EL (cell line): ENCODE measurements around the gene MRTFB.

ENCODE experiments used
- DNase-seq: peaks from one replicate; pipeline ENCODE4 v3.0.0-alpha.2; 2016

MRTFB gene

GRCh38 chr16:14193316-14193871 is 122.3 kb downstream of the MRTFB start:
- DNase-seq: no peak

DNA sequence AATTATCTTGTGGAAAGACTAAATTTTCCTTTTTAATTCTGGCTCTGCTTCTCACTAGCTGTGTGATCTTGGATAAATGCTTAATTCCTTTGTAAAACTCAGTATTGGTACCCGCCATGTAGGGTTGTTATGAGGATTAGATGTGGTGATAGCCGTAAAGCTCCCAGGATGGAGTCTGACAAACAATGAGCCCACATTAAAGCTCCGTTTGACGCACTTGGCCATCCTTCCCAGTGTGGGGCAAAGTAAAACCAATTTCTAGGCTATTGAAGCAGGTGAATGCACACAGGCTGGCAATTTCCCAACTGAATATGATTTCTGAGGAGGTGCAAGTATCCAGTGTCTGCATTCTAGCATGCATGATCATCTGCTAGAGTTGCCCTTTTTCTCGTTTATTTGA is 123.6 kb downstream of the MRTFB start:
- no peak for DNase-seq

DNA sequence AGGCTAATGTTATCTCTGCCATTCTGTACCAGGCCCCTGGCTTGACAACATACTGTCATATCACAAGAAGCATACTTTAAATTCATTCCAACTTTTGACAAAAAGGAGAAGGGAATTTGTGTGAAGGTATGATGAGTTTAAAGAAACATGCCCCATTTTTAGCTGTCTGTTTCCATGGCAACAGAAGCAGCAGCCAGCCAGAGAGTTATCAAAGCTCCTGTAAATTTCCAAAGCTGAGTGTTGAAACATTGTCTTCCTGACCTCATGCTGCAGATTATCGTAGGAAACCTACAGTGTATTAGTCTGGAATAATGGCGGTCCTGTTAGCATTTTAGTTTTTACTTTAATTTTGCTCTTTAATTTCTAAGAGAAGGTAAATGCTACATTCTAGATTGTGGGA is 124.9 kb downstream of the MRTFB start:
- DNase-seq: no peak

- DNase-seq: no peak
Measured at GRCh38 chr16:14196539-14196938, 125.4 kb downstream of the MRTFB start.

DNA sequence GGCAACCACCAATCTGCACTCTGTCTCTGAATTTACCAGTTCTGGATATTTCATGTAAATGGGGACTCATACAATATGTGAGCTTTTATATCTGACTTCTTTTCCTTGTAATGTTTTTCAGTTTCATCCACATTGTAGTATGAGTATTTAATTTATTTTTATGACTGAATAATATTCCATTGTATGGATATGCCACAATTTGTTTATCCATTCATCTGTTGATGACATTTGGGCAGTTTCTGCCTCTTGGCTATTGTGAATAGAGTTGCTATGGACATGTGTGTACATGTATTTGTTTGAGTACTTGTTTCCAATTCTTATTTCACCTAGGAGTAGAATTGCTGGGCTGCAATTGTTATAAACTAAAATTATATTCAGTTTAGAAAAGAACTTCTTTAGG is 126.9 kb downstream of the MRTFB start:
- DNase-seq: no peak

DNA sequence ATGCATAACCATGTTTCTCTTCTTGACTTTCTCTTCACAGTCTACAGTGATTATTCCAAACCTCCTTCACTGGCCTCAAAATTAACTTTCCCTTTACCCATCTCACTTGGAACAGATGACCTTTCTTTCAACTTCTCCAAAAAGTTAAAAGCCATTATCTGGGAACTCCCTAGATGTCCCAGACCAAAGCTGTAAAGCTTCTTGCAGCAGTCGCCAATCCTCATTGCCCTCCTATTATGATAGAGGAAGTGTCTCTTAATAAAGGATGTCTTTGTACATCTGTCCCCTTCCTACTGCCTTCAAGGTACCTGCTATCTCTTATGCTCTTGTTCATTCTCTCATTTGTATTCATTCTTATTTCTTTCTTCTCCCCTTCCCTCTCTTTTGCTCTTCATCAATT is 127.5 kb downstream of the MRTFB start:
- no peak for DNase-seq

- no peak for DNase-seq
Measured at GRCh38 chr16:14199199-14199598, 128.1 kb downstream of the MRTFB start.

GRCh38 chr16:14199624-14200023 is 128.5 kb downstream of the MRTFB start:
- peak; percentile 39 for DNase-seq

GRCh38 chr16:14202095-14202494 is 131.0 kb downstream of the MRTFB start:
- no peak for DNase-seq

GRCh38 chr16:14202697-14203096 is 131.6 kb downstream of the MRTFB start:
- DNase-seq: no peak

- no peak for DNase-seq
Measured at GRCh38 chr16:14203166-14203565, 132.0 kb downstream of the MRTFB start.

DNA sequence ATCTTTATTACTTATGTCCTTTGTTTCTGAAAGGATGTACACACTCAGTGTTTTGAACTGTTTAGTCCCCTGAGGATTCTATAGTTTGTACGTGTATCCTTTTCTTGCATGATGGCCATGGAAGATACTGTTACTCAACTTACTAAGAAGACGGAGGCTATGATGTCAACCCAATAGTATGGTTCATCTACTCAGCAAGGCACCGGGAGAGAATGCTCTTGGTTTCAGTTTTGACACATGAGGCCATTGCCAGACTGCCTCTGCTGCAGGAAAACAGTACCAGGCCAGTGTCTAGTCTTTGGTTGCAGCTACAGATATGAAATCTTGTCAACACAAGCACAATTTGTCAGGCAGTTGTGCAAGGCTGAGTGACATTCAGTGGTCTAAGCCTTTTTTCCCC is 134.5 kb downstream of the MRTFB start:
- DNase-seq: no peak

GRCh38 chr16:14211856-14212543 is 140.9 kb downstream of the MRTFB start:
- DNase-seq: no peak

GRCh38 chr16:14215941-14216340 is 144.8 kb downstream of the MRTFB start:
- no peak for DNase-seq

DNA sequence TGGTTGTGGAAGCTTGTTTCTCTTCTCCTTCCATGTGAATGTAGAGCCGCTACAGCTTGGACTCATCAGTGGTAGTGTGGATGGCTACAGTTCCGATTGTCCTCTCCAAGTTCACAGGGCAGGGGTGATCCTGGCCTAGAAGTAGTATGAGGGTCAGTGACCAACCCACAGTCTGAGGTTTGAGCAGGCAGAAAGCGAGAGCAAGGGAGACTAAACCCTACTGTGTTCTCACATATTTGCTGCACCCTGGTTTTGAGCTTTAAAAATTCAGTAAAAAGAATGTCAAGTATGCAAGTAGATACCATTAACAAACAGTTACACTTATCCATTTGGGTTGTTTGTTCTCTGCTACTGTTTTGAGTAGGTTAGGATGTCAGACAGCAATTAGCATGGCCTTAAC is 148.9 kb downstream of the MRTFB start:
- DNase-seq: no peak

DNA sequence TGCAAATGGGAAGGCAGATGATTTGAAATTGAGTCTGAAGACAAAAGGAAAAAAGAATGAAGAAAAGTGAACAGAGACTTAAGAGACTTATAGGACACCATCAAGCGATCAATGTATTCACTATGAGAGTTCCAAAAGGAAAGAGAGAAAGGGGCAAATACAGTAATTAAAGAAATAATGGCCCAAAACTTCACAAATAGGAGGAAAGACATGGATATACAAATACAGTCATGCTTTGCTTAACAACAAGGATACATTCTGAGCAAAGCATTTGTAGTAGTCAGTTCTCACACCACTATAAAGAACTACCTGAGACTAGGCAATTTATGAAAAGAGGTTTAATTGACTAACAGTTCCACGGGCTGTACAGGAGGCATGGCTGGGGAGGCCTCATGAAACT is 152.5 kb downstream of the MRTFB start:
- DNase-seq: no peak

- no peak for DNase-seq
Measured at GRCh38 chr16:14225457-14225856, 154.3 kb downstream of the MRTFB start.

GRCh38 chr16:14232106-14232864 is 161.2 kb downstream of the MRTFB start:
- DNase-seq: no peak

- DNase-seq: no peak
Measured at GRCh38 chr16:14236401-14236800, 165.3 kb downstream of the MRTFB start.

DNA sequence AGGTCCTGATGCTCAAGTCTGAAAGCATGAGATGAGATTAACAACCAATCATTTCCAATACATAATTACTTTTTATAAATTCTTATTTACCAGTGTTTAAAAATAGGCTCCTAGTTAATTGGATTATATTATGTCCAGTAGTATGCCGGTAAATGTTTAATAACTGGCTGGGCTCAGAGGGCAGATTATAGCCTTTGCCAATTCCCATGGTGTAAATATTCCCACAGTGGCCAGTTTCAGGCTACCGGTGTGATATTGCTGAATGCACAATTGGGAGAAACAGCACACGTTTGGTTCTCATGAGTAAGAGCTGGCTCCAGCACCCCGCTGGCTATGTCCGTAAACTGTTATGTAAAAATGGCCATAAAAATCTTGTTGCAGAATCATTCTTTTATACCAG is 167.6 kb downstream of the MRTFB start:
- no peak for DNase-seq

GRCh38 chr16:14239791-14240190 is 168.7 kb downstream of the MRTFB start:
- DNase-seq: no peak

DNA sequence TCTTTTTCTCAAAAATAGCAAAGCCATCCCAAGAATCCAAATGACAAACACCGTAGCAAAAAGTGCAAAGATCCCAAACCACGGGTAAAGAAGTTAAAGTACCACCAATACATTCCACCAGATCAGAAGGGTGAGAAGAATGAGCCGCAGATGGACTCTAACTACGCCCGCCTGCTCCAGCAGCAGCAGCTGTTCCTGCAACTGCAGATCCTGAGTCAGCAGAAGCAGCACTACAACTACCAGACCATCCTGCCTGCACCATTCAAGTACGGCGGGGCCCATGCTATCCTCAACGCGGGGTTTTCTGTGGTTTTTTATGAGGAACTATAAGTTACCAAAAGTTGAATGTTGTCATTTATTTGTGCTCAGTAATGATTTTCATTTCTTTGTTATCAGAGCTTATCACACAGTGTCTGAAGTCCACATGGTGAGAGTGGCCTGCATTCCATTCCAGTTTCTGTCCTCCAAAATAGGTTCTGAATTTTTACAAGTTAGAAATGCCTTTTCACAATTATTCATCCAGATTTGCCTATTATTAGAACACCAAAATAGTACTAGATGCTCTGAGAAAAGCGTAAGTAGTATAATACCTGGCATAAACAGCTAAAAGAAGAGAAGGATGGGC is 169.2 kb downstream of the MRTFB start:
- DNase-seq: no peak

DNA sequence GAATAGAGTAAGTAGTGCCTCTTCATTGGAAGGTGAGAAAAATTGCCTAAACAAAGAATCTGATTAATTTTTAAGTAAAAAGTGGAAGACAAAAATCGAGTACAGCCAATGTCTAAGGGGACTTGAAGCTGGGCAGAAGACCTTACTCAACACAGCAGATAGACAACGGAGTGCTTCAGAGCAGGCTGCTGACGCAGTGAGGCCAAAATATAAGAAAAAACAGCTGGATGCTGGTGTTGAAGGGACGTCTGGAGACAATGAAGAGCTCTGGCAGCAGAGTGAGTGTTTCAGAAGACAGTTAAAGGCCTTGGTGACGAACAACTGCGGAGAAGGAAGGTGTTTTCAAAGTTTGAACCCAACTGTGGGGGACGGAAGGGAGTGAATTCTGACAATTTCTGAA is 169.8 kb downstream of the MRTFB start:
- DNase-seq: no peak

DNA sequence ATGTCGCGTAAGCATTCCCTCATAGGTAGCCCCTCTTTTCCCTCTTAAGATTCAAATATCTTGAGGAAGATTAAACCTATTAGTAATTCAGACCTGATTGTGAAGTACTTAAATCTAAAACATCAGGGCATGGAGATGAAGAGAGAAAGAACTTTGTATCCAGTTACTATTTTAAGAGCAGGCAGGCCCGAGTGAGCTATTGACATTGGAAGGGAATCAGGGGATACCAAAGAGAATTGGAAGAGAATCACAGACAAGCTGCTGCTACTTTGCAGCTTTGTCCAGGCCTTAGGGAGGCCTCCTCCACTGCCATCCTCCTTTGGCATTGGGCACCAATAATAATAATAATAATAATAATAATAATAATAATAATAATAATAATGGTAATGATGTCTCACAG is 170.5 kb downstream of the MRTFB start:
- DNase-seq: no peak
